NCI-H2196 (cell line): ENCODE results near the gene NEK9.

ENCODE experiments used
- DNase-seq: peaks from one replicate; lab custom pipeline; 2025; ENCODE audit not compliant: unreplicated experiment; lab: John Stamatoyannopoulos, UW

NEK9 gene

GRCh38 chr14:75113932-75114539 lies 12.8 kb downstream of the NEK9 start:
- no peak for DNase-seq

GRCh38 chr14:75109877-75110276 lies 17.0 kb downstream of the NEK9 start:
- DNase-seq = no peak

- DNase-seq = no peak
Observed at GRCh38 chr14:75107186-75107585, 19.7 kb downstream of the NEK9 start.

- no peak for DNase-seq
Observed at GRCh38 chr14:75101491-75101890, 25.4 kb downstream of the NEK9 start.

GRCh38 chr14:75098682-75099081 lies 28.2 kb downstream of the NEK9 start:
- no peak for DNase-seq

GRCh38 chr14:75098212-75098611 lies 28.6 kb downstream of the NEK9 start:
- DNase-seq = no peak

GRCh38 chr14:75096959-75097358 lies 29.9 kb downstream of the NEK9 start:
- no peak for DNase-seq

- DNase-seq = no peak
Observed at GRCh38 chr14:75095690-75096089, 31.2 kb downstream of the NEK9 start.

GRCh38 chr14:75094896-75095295 lies 32.0 kb downstream of the NEK9 start:
- no peak for DNase-seq

- no peak for DNase-seq
Observed at GRCh38 chr14:75092698-75093097, 34.1 kb downstream of the NEK9 start.

GRCh38 chr14:75091251-75091650 lies 35.6 kb downstream of the NEK9 start:
- DNase-seq = no peak

GRCh38 chr14:75090353-75090752 lies 36.5 kb downstream of the NEK9 start:
- DNase-seq = no peak

- DNase-seq = peak; percentile 94
Observed at GRCh38 chr14:75088566-75089373, 38.1 kb downstream of the NEK9 start.

- no peak for DNase-seq
Observed at GRCh38 chr14:75088153-75088552, 38.7 kb downstream of the NEK9 start.

GRCh38 chr14:75084513-75084912 lies 42.3 kb downstream of the NEK9 start:
- peak; percentile 45 for DNase-seq

GRCh38 chr14:75083271-75083670 lies 43.6 kb downstream of the NEK9 start:
- no peak for DNase-seq

- DNase-seq = no peak
Observed at GRCh38 chr14:75081660-75082229, 45.1 kb downstream of the NEK9 start.

- DNase-seq = no peak
Observed at GRCh38 chr14:75079521-75079920, 47.3 kb downstream of the NEK9 start.

- DNase-seq = no peak
Observed at GRCh38 chr14:75077794-75078193, 49.1 kb downstream of the NEK9 start.

GRCh38 chr14:75070383-75070782 lies 56.5 kb downstream of the NEK9 start:
- no peak for DNase-seq

GRCh38 chr14:75069811-75070145 lies 57.1 kb downstream of the NEK9 start:
- peak; percentile 92 for DNase-seq

GRCh38 chr14:75069121-75069810 lies 57.6 kb downstream of the NEK9 start, which contains the start of gene ZC2HC1C:
TSS of gene ZC2HC1C (plus strand) at chr14:75069641. CDS start at chr14:75070574, 933 bp downstream.
- DNase-seq = peak; percentile 100
